SIG-M5 (cell line): ENCODE results near the gene SCUBE1.

ENCODE experiments used
- DNase-seq: peaks from one replicate; lab custom pipeline; 2025; lab: John Stamatoyannopoulos, UW

The SCUBE1 gene

GRCh38 chr22:43173976-43174720 is 169.0 kb downstream of the SCUBE1 start:
- DNase-seq, result no peak

GRCh38 chr22:43173566-43173965 is 169.6 kb downstream of the SCUBE1 start:
- DNase-seq, result no peak

- DNase-seq, result no peak
Observed at GRCh38 chr22:43172191-43172590, 171.0 kb downstream of the SCUBE1 start.

GRCh38 chr22:43171607-43172006 is 171.6 kb downstream of the SCUBE1 start:
- DNase-seq, result no peak

- no peak for DNase-seq
Observed at GRCh38 chr22:43171019-43171491, 172.1 kb downstream of the SCUBE1 start.

- no peak for DNase-seq
Observed at GRCh38 chr22:43170131-43170480, 173.1 kb downstream of the SCUBE1 start.

GRCh38 chr22:43169310-43170130 is 173.7 kb downstream of the SCUBE1 start:
- no peak for DNase-seq

GRCh38 chr22:43168471-43169309 is 174.5 kb downstream of the SCUBE1 start:
- DNase-seq, result no peak

GRCh38 chr22:43167001-43167589 is 176.1 kb downstream of the SCUBE1 start:
- no peak for DNase-seq

GRCh38 chr22:43166132-43166930 is 176.8 kb downstream of the SCUBE1 start:
- DNase-seq, result no peak

GRCh38 chr22:43164636-43165035 is 178.5 kb downstream of the SCUBE1 start:
- no peak for DNase-seq

GRCh38 chr22:43163241-43163795 is 179.9 kb downstream of the SCUBE1 start:
- DNase-seq, result no peak

- no peak for DNase-seq
Observed at GRCh38 chr22:43162412-43163150, 180.6 kb downstream of the SCUBE1 start.

GRCh38 chr22:43160497-43161126 is 182.6 kb downstream of the SCUBE1 start:
- DNase-seq, result no peak

- no peak for DNase-seq
Observed at GRCh38 chr22:43159484-43160178, 183.5 kb downstream of the SCUBE1 start.

GRCh38 chr22:43158778-43159483 is 184.2 kb downstream of the SCUBE1 start:
- DNase-seq, result no peak

GRCh38 chr22:43157874-43158546 is 185.2 kb downstream of the SCUBE1 start:
- DNase-seq, result no peak

GRCh38 chr22:43156413-43156812 is 186.8 kb downstream of the SCUBE1 start:
- no peak for DNase-seq
